ENCODE results near the gene GDI2.
"Not testable (repeated sequence)": the region's sequence is repeated elsewhere in the genome, so short reads cannot be mapped to it uniquely, and the experiment has no call there.

GRCh38 chr10:5846667-5847066 is 33.4 kb upstream of the GDI2 start:
- TF ChIP-seq, protein P1, sequence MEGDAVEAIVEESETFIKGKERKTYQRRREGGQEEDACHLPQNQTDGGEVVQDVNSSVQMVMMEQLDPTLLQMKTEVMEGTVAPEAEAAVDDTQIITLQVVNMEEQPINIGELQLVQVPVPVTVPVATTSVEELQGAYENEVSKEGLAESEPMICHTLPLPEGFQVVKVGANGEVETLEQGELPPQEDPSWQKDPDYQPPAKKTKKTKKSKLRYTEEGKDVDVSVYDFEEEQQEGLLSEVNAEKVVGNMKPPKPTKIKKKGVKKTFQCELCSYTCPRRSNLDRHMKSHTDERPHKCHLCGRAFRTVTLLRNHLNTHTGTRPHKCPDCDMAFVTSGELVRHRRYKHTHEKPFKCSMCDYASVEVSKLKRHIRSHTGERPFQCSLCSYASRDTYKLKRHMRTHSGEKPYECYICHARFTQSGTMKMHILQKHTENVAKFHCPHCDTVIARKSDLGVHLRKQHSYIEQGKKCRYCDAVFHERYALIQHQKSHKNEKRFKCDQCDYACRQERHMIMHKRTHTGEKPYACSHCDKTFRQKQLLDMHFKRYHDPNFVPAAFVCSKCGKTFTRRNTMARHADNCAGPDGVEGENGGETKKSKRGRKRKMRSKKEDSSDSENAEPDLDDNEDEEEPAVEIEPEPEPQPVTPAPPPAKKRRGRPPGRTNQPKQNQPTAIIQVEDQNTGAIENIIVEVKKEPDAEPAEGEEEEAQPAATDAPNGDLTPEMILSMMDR (IDR thresholded peaks at IDR 0.05), result not testable (repeated sequence)
- not testable (repeated sequence) for TF ChIP-seq EP300, POLR2A (IDR thresholded peaks at IDR 0.05)
